IMR-90 (cell line): Measurements from ENCODE around the gene SLC35F3. TPM values are rescaled to one million over a fixed set of nuclear protein-coding genes. Genes with fewer than 3 reads are reported as not detected.

Experiments used
- ATAC-seq: fragments of 200-7000 bp; cut with Tn5 transposase; 2 replicates; pipeline ENCODE4 v1.9.1; 2020; ENCODE audit warnings: low read depth, mild to moderate bottlenecking, moderate library complexity
- BruUV-seq: library from RNA; stranded (reverse); fragments of 400-500 nt; replicated peaks from 2 replicates; lab custom pipeline; 2021; lab: Mats Ljungman, UMichigan
- CTCF ChIA-PET: fragments of 300-600 bp; formaldehyde crosslinking; extraction: SDS; loops from one replicate; lab custom pipeline; 2021; ENCODE audit warnings: antibody characterized with exemption; lab: Yijun Ruan, JAX
- POLR2A ChIA-PET: fragments of 300-600 bp; sonication (Branson Sonifier 250); formaldehyde crosslinking; loops from one replicate; lab custom pipeline; 2022; ENCODE audit warnings: antibody characterized with exemption; ENCODE audit not compliant: unreplicated experiment; lab: Charles Lee
- DNase-seq: peaks from one replicate; pipeline ENCODE4 v3.0.0; 2013
- H2AFZ ChIP-seq: replicated peaks from 2 replicates; pipeline ENCODE3; 2013; ENCODE audit warnings: low read length, mild to moderate bottlenecking; ENCODE audit not compliant: poor library complexity
- H2AK5ac ChIP-seq: 2 replicates; pipeline ENCODE4 v1.6.1; 2013; ENCODE audit warnings: low read depth, low read length, inconsistent platforms
- H2AK9ac ChIP-seq: replicated peaks from 2 replicates; pipeline ENCODE3; 2013; ENCODE audit warnings: mild to moderate bottlenecking, low read depth, low read length, moderate library complexity; ENCODE audit not compliant: poor library complexity
- H2BK120ac ChIP-seq: 2 replicates; pipeline ENCODE4 v1.6.1; 2013; ENCODE audit warnings: low read depth, low read length, inconsistent platforms
- H2BK15ac ChIP-seq: 3 replicates; pipeline ENCODE4 v1.6.1; 2013; ENCODE audit warnings: low read depth, low read length, inconsistent platforms
- H2BK20ac ChIP-seq: 2 replicates; pipeline ENCODE4 v1.6.1; 2013; ENCODE audit warnings: low read depth, mild to moderate bottlenecking, inconsistent platforms, low read length, moderate library complexity
- H2BK5ac ChIP-seq: 2 replicates; pipeline ENCODE4 v1.6.1; 2013; ENCODE audit warnings: mild to moderate bottlenecking, low read depth, low read length, inconsistent platforms; ENCODE audit not compliant: poor library complexity, severe bottlenecking
- H3K14ac ChIP-seq: replicated peaks from 2 replicates; pipeline ENCODE4 v1.6.1; 2013; ENCODE audit warnings: low read depth, low read length, inconsistent platforms
- H3K18ac ChIP-seq: 2 replicates; pipeline ENCODE4 v1.6.1; 2013; ENCODE audit warnings: low read depth, low read length, control low read depth
- H3K23ac ChIP-seq: 2 replicates; pipeline ENCODE4 v1.6.1; 2013; ENCODE audit warnings: low read depth, low read length, inconsistent platforms
- H3K27ac ChIP-seq: 2 replicates; pipeline ENCODE4 v1.5.1; 2013; ENCODE audit warnings: mild to moderate bottlenecking, control low read depth, low read length; ENCODE audit not compliant: insufficient read depth
- H3K27me3 ChIP-seq: 2 replicates; pipeline ENCODE4 v1.6.1; 2013; ENCODE audit warnings: low read length; ENCODE audit not compliant: control insufficient read depth, insufficient read depth
- H3K36me3 ChIP-seq: 2 replicates; pipeline ENCODE4 v1.6.1; 2013; ENCODE audit warnings: low read length, mixed read lengths; ENCODE audit not compliant: control insufficient read depth, insufficient read depth
- H3K4ac ChIP-seq: 2 replicates; pipeline ENCODE4 v1.6.1; 2013; ENCODE audit warnings: low read depth, low read length, inconsistent platforms
- H3K4me1 ChIP-seq: 2 replicates; pipeline ENCODE4 v1.6.1; 2013; ENCODE audit warnings: low read length, mixed read lengths; ENCODE audit not compliant: control insufficient read depth, insufficient read depth
- H3K4me2 ChIP-seq: 2 replicates; pipeline ENCODE4 v1.6.1; 2013; ENCODE audit warnings: low read depth, mild to moderate bottlenecking, control low read depth, low read length, moderate library complexity
- H3K4me3 ChIP-seq: 2 replicates; pipeline ENCODE4 v1.5.1; 2013; ENCODE audit warnings: low read depth, mild to moderate bottlenecking, control low read depth, low read length, moderate library complexity; ENCODE audit not compliant: insufficient read depth
- H3K56ac ChIP-seq: 2 replicates; pipeline ENCODE4 v1.6.1; 2013; ENCODE audit warnings: low read length, inconsistent platforms; ENCODE audit not compliant: insufficient read depth; ENCODE audit errors: extremely low read depth
- H3K79me1 ChIP-seq, 2 experiments: 2 replicates each; pipeline ENCODE4 v1.6.1; 2013; ENCODE audit warnings: low read length in 2 of 2, inconsistent platforms in 1 of 2, low read depth in 1 of 2
- H3K9ac ChIP-seq: 2 replicates; pipeline ENCODE4 v1.6.1; 2013; ENCODE audit warnings: low read depth, low read length, control low read depth
- H3K9me1 ChIP-seq: 2 replicates; pipeline ENCODE4 v1.6.1; 2013; ENCODE audit warnings: low read length, inconsistent platforms; ENCODE audit not compliant: insufficient read depth
- H3K9me3 ChIP-seq: 2 replicates; pipeline ENCODE4 v1.6.1; 2013; ENCODE audit warnings: low read length; ENCODE audit not compliant: control insufficient read depth, insufficient read depth
- H4K20me1 ChIP-seq: 2 replicates; pipeline ENCODE4 v1.6.1; 2013; ENCODE audit warnings: low read length, inconsistent platforms; ENCODE audit not compliant: insufficient read depth
- H4K5ac ChIP-seq: 2 replicates; pipeline ENCODE4 v1.6.1; 2013; ENCODE audit warnings: mild to moderate bottlenecking, low read depth, low read length, control low read depth
- H4K8ac ChIP-seq, 2 experiments: 2 replicates each; pipeline ENCODE4 v1.6.1; 2013; ENCODE audit warnings: low read depth in 2 of 2, low read length in 2 of 2, control low read depth in 1 of 2, inconsistent platforms in 1 of 2
- H4K91ac ChIP-seq: 2 replicates; pipeline ENCODE4 v1.6.1; 2013; ENCODE audit warnings: low read depth, low read length, inconsistent platforms; ENCODE audit not compliant: insufficient read depth
- CEBPB ChIP-seq: IDR thresholded peaks from 2 replicates; pipeline ENCODE4 v1.6.1; 2012; ENCODE audit warnings: low read depth, low read length, improper control_type of control experiment
- CTCF ChIP-seq: conservative IDR thresholded peaks from 2 replicates; pipeline ENCODE4 v1.5.1; 2012; ENCODE audit warnings: mild to moderate bottlenecking, low read depth, low read length, improper control_type of control experiment
- RAD21 ChIP-seq: IDR thresholded peaks from 2 replicates; pipeline ENCODE4 v1.6.1; 2012; ENCODE audit warnings: low read length, improper control_type of control experiment
- RCOR1 ChIP-seq: IDR thresholded peaks from 2 replicates; pipeline ENCODE4 v1.6.1; 2012; ENCODE audit warnings: mild to moderate bottlenecking, low read length, improper control_type of control experiment; ENCODE audit not compliant: insufficient replicate concordance
- SMC3 ChIP-seq: fragments of 150-350 bp; IDR thresholded peaks from 2 replicates; pipeline ENCODE4 v1.6.1; 2016; ENCODE audit warnings: low read depth, mild to moderate bottlenecking, antibody characterized with exemption, low read length, moderate library complexity
- WGBS, 2 experiments: methylation state at CpG; one replicate each; pipeline versions ENCODE4 v1.1.5 to v1.1.7; 2013; ENCODE audit warnings: missing lambda C conversion rate in 2 of 2; ENCODE audit not compliant: insufficient read length in 1 of 2; ENCODE audit errors: extremely low coverage in 2 of 2; 5-methylcytosine and 5-hydroxymethylcytosine counted together
- dilution Hi-C: fragments of 300-500 bp; cut with HindIII; formaldehyde crosslinking; loops from one replicate; pipeline ENCODE4 v1.14.3; 2018; ENCODE audit warnings: low sequenced_read_pairs; ENCODE audit not compliant: unreplicated experiment
- in situ Hi-C: fragments of 300-500 bp; cut with MboI; formaldehyde crosslinking; loops from 3 replicates; pipeline ENCODE4 v1.14.3; 2019; ENCODE audit warnings: low sequenced_read_pairs, inconsistent platforms, mixed read lengths
- intact Hi-C: fragments of 100-400 bp; cut with micrococcal nuclease; formaldehyde crosslinking; loops from 2 replicates; pipeline ENCODE4 v1.10.0; 2022
- polyA plus RNA-seq, 3 experiments: library from polyadenylated mRNA; depleted of rRNA; stranded (reverse); fragments of >200 nt; gene quantifications; 2 replicates each; pipeline ENCODE4 v1.2.3, GENCODE V29; 2012; ENCODE audit warnings: low replicate concordance in 1 of 3
- total RNA-seq: library from RNA; depleted of rRNA; stranded (reverse); fragments of >200 nt; gene quantifications from 2 replicates; pipeline ENCODE4 v1.2.3, GENCODE V29; 2012

Gene SLC35F3
- total and polyA plus RNA-seq, 2 of the 4 experiments (the other 2 are of a cell fraction): under 0.01 to 0.17 TPM

GRCh38 chr1:234369033-234369430, 464.6 kb downstream of the SLC35F3 start:
- intact Hi-C loops: no loop called here

More at GRCh38 chr1:234369033-234369430, 464.6 kb downstream of the SLC35F3 start:
- ATAC-seq (no peak), DNase-seq (no peak)
- Histone ChIP-seq H2AFZ (no peak overlapping the region), H4K5ac (peak overlapping the region; percentile 46; the same call in 1 of the 2 replicates), H3K27me3 (no peaks in the 10 kb centered on the region), H4K20me1 (no peaks in the 10 kb centered on the region), H4K8ac (peak overlapping the region in 1 of 2 experiments; percentile 46; a peak in 1 of 4 replicates), H3K4me2 (no peak overlapping the region), H3K9ac (no peak overlapping the region), H2AK5ac (no peak overlapping the region), H2BK20ac (peak overlapping the region; percentile 66; the same call in 1 of the 2 replicates), H2BK120ac (peak overlapping the region; percentile 20; the same call in 1 of the 2 replicates), H3K36me3 (no peaks in the 10 kb centered on the region), H3K4me1 (no peaks in the 10 kb centered on the region), H3K79me1 (peaks cover 6 to 9% of the 10 kb centered on the region in 2 experiments; a peak in 2 of 4 replicates), H3K4me3 (no peak overlapping the region), H3K14ac (no peak overlapping the region), H2BK15ac (no peak overlapping the region), H3K18ac (peak overlapping the region; percentile 88), H2AK9ac (no peak overlapping the region), H3K4ac (no peak overlapping the region), H2BK5ac (peak overlapping the region; percentile 93), H3K27ac (no peak overlapping the region), H4K91ac (no peak overlapping the region), H3K23ac (no peak overlapping the region), H3K9me1 (no peaks in the 10 kb centered on the region), H3K9me3 (no peaks in the 10 kb centered on the region), H3K56ac (no peak overlapping the region)
- dilution Hi-C loops (no loop called here), in situ Hi-C loops (no loop called here)
- no peak for TF ChIP-seq CEBPB
- no peak for TF ChIP-seq SMC3
- no peak for TF ChIP-seq RAD21
- TF ChIP-seq RCOR1: no peak
- TF ChIP-seq CTCF: no peak
- CTCF ChIA-PET: no interaction called here
- POLR2A ChIA-PET: no interaction called here
- no TSS peak for BruUV-seq
- WGBS, 2 experiments: no CpG with 5 or more reads among the region's 3 CpGs
